Gastrocnemius medialis (tissue), 4 donors: ENCODE results near the gene KRT9. TPM values are rescaled to one million over a fixed set of nuclear protein-coding genes. Genes with fewer than 3 reads are reported as not detected.

Experiments used
- ATAC-seq, 2 donors: fragments of 150-250 bp; one replicate each; pipeline ENCODE4 v1.9.1; 2016
- DNase-seq, 2 donors: peaks; one replicate each; pipeline ENCODE4 v3.0.0-alpha.2; 2019
- H3K27ac ChIP-seq, 4 donors: fragments of 200-600 bp; sonication (generic); 1 replicate in 1 of 4; 2 replicates in 3 of 4; pipeline ENCODE4 v1.5.1; 2016 to 2018; ENCODE audit warnings: mild to moderate bottlenecking in 2 of 4, moderate library complexity in 1 of 4
- H3K27me3 ChIP-seq, 3 donors: fragments of 200-600 bp; sonication (generic) in 2 of 3; 1 replicate in 1 of 3; 2 replicates in 2 of 3; pipeline versions ENCODE4 v1.5.1 to v1.6.0; 2016 to 2019; ENCODE audit warnings: mild to moderate bottlenecking in 1 of 3, moderate library complexity in 1 of 3
- H3K36me3 ChIP-seq, 2 donors: fragments of 200-600 bp; sonication (generic) in 1 of 2; one replicate each; pipeline ENCODE4 v1.5.1; 2017 to 2018
- H3K4me1 ChIP-seq, 2 donors: fragments of 200-600 bp; sonication (generic) in 1 of 2; one replicate each; pipeline ENCODE4 v1.5.1; 2016 to 2017; ENCODE audit warnings: mild to moderate bottlenecking in 2 of 2
- H3K4me3 ChIP-seq, 4 donors: fragments of 200-600 bp; sonication (generic) in 3 of 4; 1 replicate in 1 of 4; 2 replicates in 3 of 4; pipeline ENCODE4 v1.5.1; 2016 to 2019; ENCODE audit warnings: mild to moderate bottlenecking in 2 of 4
- H3K9me3 ChIP-seq, 3 donors: fragments of 200-600 bp; sonication (generic) in 2 of 3; 1 replicate in 1 of 3; 2 replicates in 2 of 3; pipeline ENCODE4 v1.5.1; 2016 to 2019
- POLR2A ChIP-seq, 2 donors: fragments of 450-650 bp; IDR thresholded peaks; one replicate each; pipeline ENCODE4 v1.6.1; 2017; ENCODE audit warnings: antibody characterized with exemption in 2 of 2, mild to moderate bottlenecking in 2 of 2, moderate library complexity in 2 of 2
- in situ Hi-C, 4 donors: fragments of 200-750 bp; cut with MboI; loops; one replicate each; pipeline versions ENCODE4 v1.15.0 to v1.8.0; 2017; ENCODE audit warnings: low sequenced_read_pairs in 4 of 4
- intact Hi-C: fragments of 100-400 bp; cut with DNase I; formaldehyde crosslinking; loops from one replicate; pipeline ENCODE4 v1.15.1; 2023; ENCODE audit warnings: low total_unique reads
- total RNA-seq, 4 donors: library from RNA; depleted of rRNA; stranded (reverse); fragments of >200 nt; gene quantifications; one replicate each; pipeline versions ENCODE4 v1.1.0 to v1.2.3, GENCODE V29; 2016
- TF ChIP-seq, protein P1 (sequence below), 5 experiments: fragments of 450-650 bp in 3 of 5; fragments of 200-600 bp in 2 of 5; sonication (generic) in 2 of 5; IDR thresholded peaks in 4 of 5; conservative IDR thresholded peaks in 1 of 5; 1 replicate in 4 of 5; 2 replicates in 1 of 5; pipeline ENCODE4 v1.5.1; 2016 to 2019; ENCODE audit warnings: antibody characterized with exemption in 5 of 5, mild to moderate bottlenecking in 3 of 5, moderate library complexity in 3 of 5

The KRT9 gene
- total RNA-seq, 4 donors from 2014 or later = not detected

DNA sequence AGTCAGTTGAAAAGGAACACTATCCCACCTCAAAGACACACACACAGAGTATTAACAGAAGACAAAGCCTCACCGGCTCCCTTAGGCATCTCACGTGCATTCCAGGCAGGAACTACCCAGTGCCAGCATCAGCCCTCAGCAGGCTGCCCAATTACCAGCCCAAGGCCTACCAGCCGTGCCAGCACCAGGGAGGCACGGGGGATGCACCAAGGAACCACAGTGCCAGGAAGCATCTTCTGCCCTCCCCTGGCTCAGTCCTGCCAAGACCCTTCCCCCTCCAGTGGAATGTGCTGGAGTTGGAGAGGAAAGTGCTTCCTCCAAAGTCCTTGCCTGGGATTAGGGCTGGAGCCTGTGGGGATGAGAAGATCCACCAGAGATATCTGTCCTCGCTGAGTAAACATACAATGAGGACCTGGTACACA is 32.8 kb downstream of the KRT9 start:
- TF ChIP-seq, protein P1, sequence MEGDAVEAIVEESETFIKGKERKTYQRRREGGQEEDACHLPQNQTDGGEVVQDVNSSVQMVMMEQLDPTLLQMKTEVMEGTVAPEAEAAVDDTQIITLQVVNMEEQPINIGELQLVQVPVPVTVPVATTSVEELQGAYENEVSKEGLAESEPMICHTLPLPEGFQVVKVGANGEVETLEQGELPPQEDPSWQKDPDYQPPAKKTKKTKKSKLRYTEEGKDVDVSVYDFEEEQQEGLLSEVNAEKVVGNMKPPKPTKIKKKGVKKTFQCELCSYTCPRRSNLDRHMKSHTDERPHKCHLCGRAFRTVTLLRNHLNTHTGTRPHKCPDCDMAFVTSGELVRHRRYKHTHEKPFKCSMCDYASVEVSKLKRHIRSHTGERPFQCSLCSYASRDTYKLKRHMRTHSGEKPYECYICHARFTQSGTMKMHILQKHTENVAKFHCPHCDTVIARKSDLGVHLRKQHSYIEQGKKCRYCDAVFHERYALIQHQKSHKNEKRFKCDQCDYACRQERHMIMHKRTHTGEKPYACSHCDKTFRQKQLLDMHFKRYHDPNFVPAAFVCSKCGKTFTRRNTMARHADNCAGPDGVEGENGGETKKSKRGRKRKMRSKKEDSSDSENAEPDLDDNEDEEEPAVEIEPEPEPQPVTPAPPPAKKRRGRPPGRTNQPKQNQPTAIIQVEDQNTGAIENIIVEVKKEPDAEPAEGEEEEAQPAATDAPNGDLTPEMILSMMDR (IDR thresholded peaks at IDR 0.05 in 4 of 5, conservative IDR thresholded peaks at IDR 0.05 in 1 of 5) = no peak
- TF ChIP-seq POLR2A (IDR thresholded peaks at IDR 0.05) = no peak
- no peak for DNase-seq
- no peaks in the 10 kb centered on the region for H3K4me1 ChIP-seq
- H3K36me3 ChIP-seq = no peaks in the 10 kb centered on the region
- in situ Hi-C loops (no loop called here), intact Hi-C loops (no loop called here)
- no peak overlapping the region for H3K4me3 ChIP-seq
- ATAC-seq = no peak
- no peak overlapping the region for H3K27ac ChIP-seq
- H3K9me3 ChIP-seq = no peaks in the 10 kb centered on the region
- no peaks in the 10 kb centered on the region for H3K27me3 ChIP-seq

DNA sequence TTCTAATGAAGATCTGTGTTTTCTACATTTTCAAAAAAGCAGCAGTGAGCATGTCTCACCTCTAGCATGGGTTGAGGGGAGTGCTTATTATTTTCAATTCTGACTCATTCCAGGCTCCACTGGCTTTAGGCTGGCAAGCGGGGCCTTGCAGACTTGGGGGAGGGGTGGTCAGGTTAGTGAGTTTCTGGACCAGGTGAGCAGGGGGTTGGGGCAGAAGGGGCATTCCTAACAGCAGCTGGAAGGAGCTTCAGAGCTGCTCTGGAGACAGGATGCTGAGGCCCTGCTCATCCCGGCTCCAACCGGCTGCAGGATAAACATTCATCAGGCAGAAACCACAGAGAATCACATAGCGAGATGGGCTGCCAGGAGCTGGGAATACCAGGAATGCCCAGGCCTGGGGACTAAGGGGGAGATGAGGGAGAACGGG is 33.3 kb downstream of the KRT9 start:
- H3K4me3 ChIP-seq = no peak overlapping the region
- no peak for TF ChIP-seq POLR2A (IDR thresholded peaks at IDR 0.05)
- TF ChIP-seq, protein P1 (IDR thresholded peaks at IDR 0.05 in 4 of 5, conservative IDR thresholded peaks at IDR 0.05 in 1 of 5) = no peak
- H3K9me3 ChIP-seq = no peaks in the 10 kb centered on the region
- ATAC-seq (no peak), DNase-seq (no peak)
- no peaks in the 10 kb centered on the region for H3K27me3 ChIP-seq
- in situ Hi-C loops = no loop called here
- no peaks in the 10 kb centered on the region for H3K36me3 ChIP-seq
- intact Hi-C loops = no loop called here
- no peak overlapping the region for H3K27ac ChIP-seq
- no peaks in the 10 kb centered on the region for H3K4me1 ChIP-seq

DNA sequence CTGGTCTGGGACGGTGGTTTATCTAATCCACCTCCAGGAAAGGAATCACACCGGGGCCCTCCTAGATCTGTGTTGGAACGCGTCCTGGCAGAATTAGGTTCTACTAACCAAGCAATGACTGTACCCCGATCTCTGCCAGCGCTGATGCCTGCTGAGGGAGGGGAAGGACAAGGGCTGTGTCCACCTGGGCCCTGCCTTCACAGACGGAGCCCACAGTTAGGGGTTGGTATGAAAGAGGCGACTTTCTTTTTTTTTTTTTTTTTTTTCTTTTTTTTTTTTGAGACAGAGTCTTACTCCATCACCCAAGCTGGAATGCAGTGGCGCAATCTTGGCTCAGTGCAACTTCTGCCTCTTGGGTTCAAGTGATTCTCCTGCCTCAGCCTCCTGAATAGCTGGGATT is 33.9 kb downstream of the KRT9 start:
- intact Hi-C loops = no loop called here
- in situ Hi-C loops = no loop called here
- DNase-seq = no peak

DNA sequence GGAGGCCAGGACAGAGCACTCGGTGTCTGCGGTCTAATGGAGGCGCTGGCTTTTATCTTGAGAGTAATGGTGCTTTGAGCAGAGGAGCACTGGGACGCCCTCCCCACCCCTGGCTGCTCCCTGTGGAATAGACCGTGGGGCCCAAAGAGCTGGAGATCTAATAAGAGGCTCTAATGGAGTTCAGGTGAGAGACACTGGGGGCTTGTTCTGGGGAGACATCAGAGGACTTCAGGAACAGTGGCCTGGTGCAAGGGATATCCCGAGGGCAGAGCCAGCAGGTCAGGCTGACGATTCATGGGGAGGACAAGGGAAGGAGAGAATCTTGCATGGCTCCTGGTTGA is 34.3 kb downstream of the KRT9 start:
- H3K9me3 ChIP-seq = no peaks in the 10 kb centered on the region
- H3K4me3 ChIP-seq = no peak overlapping the region
- no peaks in the 10 kb centered on the region for H3K36me3 ChIP-seq
- in situ Hi-C loops = no loop called here
- no peak for TF ChIP-seq POLR2A (IDR thresholded peaks at IDR 0.05)
- TF ChIP-seq, protein P1 (IDR thresholded peaks at IDR 0.05 in 4 of 5, conservative IDR thresholded peaks at IDR 0.05 in 1 of 5) = no peak
- ATAC-seq (no peak), DNase-seq (no peak)
- intact Hi-C loops = no loop called here
- no peaks in the 10 kb centered on the region for H3K27me3 ChIP-seq
- no peaks in the 10 kb centered on the region for H3K4me1 ChIP-seq
- no peak overlapping the region for H3K27ac ChIP-seq

More for the DNA sequence above, 33.9 kb downstream of the KRT9 start:
- H3K4me3 ChIP-seq = no peak overlapping the region
- no peaks in the 10 kb centered on the region for H3K36me3 ChIP-seq
- TF ChIP-seq POLR2A (IDR thresholded peaks at IDR 0.05) = no peak
- TF ChIP-seq, protein P1 (IDR thresholded peaks at IDR 0.05 in 4 of 5, conservative IDR thresholded peaks at IDR 0.05 in 1 of 5) = no peak
- ATAC-seq = no peak
- H3K4me1 ChIP-seq = no peaks in the 10 kb centered on the region
- no peak overlapping the region for H3K27ac ChIP-seq
- no peaks in the 10 kb centered on the region for H3K27me3 ChIP-seq
- H3K9me3 ChIP-seq = no peaks in the 10 kb centered on the region
